Measurements from ENCODE around the gene RPS6KA4.

Gene RPS6KA4

GRCh38 chr11:64369440-64370421 lies 10.8 kb downstream of the RPS6KA4 start:
- DNase-seq = no peak

DNA sequence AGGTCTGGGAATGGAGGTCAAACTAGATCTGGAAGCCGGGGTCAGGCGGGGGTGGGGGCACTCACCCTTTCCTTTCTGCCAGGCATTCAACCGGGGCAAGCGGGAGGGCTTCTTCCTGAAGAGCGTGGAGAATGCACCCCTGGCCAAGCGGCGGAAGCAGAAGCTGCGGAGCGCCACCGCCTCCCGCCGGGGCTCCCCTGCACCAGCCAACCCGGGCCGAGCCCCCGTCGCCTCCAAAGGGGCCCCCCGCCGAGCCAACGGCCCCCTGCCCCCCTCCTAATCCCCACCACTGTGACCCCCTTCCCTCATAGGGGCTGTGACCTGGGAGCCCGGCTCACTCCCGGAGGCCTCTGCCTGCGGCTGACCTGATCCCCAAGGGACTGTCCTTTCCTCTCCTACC lies 12.2 kb downstream of the RPS6KA4 start:
- no peak for DNase-seq

- DNase-seq = no peak
Measured at GRCh38 chr11:64372021-64372420, 13.1 kb downstream of the RPS6KA4 start.

- DNase-seq = no peak
Measured at GRCh38 chr11:64372802-64373597, 14.0 kb downstream of the RPS6KA4 start.

DNA sequence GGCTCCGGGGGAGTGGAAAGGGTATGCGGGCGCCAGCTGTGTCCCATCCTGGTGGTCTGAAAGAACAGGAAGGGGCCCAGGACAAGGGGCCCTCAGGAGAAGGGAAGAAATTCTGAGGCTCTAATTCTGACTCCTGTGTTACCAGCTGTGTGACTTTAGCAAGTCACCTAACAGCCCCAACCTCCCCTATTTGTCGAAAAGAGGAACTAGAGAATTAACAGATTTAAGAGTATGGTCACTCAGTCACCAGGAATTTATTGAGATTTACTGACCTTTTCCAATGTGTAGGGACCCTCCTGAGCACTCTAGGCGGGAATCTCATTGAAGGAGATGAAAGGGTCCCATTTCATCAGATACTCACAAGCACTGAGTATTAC lies 14.6 kb downstream of the RPS6KA4 start:
- DNase-seq = no peak

DNA sequence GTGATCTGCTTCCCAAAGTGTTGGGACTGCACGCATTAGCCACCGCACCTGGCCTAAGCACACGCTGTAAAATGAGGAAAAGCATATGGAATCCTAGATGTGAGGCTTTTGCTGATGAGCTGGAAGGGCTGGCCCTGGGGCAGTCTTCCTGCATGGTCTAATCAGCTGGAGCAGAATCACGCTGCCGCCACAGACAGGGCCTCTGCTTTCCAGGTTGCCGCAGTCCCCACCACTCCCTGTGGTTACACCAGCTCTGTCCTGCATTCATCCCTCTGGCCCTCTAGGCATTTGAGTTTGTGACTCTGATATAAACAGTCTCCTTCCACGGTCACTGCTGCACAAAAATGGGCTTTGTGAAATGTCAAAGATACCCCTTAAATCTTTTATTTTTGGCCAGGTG lies 17.1 kb downstream of the RPS6KA4 start:
- DNase-seq = no peak

DNA sequence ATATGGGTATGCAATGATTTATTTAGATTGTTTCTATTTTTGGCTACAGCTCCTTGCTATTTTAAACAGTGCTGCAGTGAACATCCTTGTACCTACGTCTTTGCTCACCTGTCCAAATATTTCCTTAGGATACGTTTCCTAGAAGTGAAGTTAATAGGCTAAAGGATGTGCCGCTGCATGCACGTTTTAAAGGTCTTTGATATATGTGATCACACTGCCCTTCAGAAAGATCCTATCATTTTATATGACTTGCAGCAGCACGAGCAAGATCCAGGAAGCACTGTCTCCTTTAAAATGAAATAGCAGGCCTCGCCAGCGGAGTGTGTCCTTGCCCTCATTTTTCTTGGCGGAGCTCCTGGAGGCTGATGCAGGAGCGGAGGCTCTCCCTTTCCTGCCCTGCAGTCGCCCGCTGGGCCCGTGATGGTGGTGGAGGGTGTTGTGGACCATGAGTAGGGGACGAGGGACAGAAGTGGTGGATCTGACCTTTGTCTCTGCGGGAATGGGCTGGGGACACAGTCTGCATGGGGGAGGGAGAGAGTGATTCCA lies 19.4 kb downstream of the RPS6KA4 start:
- DNase-seq = no peak

DNA sequence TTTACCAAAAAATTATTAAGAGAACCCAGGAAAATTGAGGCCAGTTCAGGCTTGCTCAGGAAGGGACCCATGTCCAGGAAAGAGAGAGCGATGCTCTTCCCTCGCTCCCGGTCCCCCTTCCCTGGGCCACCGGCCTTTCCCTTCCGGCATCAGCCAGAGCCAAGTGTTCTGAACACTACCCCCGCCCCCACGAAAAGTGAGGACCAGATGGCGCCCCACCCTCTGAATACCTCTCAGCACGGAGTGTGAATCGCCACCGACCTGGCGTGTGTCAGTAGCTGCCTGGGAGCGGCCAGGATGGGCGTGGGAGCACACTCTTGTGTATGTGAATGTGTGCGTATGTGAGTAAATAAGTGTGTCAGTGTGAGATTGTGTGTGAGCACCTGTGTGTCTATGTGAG lies 20.2 kb downstream of the RPS6KA4 start:
- no peak for DNase-seq

- no peak for DNase-seq
Measured at GRCh38 chr11:64379817-64380709, 21.1 kb downstream of the RPS6KA4 start.

GRCh38 chr11:64381350-64381749 lies 22.4 kb downstream of the RPS6KA4 start:
- DNase-seq = no peak

DNA sequence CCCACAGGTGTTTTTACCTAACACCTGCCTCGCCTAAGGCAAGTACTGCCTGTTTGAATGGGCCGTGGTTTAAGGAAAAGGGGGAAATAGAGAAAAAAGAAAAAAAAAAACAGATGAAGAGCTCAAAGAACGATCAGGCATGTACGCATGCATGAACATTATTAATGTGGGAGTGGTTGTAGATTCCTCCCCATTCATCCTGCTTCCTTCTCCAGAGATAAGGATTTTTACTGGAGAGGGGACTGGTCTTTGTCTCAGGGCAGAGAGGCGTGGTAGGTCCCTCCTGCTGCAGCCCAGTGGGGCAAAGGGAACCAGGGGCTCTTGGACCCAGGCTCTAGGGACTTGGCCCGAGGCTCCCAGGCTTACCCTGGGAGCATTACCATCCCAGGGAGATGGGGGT lies 23.1 kb downstream of the RPS6KA4 start:
- no peak for DNase-seq

- no peak for DNase-seq
Measured at GRCh38 chr11:64382586-64382985, 23.6 kb downstream of the RPS6KA4 start.

GRCh38 chr11:64383580-64383979 lies 24.6 kb downstream of the RPS6KA4 start:
- no peak for DNase-seq

- no peak for DNase-seq
Measured at GRCh38 chr11:64384028-64384737, 25.2 kb downstream of the RPS6KA4 start.

GRCh38 chr11:64384981-64385944 lies 26.3 kb downstream of the RPS6KA4 start:
- peak; percentile 64 for DNase-seq

DNA sequence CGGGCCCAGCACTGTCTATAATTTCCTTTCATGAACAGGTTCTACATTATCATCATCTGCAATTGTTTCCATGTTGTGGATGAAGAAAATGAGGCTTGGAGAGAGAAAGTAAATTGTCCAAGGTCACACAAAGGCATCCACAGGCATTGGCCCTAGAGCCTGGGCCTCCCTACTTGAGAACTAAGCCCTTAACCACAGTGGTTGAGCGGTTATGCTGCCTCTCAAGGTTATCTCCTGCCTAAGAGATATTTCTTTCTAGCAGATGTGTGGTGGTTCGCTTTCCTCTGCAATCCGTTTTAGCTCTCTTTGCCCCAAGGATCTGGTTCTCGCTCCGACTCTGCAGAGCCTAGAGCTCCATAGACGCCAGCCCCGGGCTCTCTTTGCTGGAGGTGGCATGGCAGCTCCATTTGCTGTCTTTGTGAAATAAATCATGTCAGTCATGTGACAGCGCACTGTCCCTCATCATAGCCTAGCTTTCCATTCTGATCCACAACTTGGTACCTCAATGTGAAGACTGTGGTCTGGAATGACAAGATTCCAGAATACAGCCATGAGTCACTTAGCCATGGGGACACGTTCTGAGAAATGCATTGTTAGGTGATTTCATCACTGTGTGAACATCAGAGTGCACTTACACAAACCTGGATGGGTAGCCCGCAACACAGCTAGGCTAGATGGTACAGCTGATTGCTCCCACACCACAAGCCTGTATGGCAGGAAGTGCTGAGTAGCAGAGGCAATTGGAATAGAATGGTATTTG lies 27.2 kb downstream of the RPS6KA4 start:
- no peak for DNase-seq

GRCh38 chr11:64387916-64388315 lies 29.0 kb downstream of the RPS6KA4 start:
- DNase-seq = no peak

DNA sequence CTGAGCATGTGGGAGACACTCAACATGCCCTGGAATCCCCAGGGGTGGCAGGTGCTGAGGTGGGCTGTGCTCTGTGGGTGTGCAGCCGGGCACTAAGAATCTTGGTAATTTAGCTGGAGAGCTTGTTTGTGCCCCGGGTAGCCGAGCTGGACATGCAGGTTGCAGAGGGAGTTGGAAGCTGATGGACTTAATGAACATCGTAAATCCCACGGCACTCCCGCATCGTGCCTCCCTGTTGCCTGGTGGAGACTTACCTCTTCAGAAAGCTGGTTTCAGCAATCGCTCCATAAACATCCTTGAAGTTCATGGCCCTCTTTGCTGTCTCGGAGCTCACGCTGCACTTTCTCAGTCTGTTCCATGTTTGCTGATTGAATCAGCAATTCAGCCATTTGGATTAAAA lies 29.9 kb downstream of the RPS6KA4 start:
- DNase-seq = no peak

DNA sequence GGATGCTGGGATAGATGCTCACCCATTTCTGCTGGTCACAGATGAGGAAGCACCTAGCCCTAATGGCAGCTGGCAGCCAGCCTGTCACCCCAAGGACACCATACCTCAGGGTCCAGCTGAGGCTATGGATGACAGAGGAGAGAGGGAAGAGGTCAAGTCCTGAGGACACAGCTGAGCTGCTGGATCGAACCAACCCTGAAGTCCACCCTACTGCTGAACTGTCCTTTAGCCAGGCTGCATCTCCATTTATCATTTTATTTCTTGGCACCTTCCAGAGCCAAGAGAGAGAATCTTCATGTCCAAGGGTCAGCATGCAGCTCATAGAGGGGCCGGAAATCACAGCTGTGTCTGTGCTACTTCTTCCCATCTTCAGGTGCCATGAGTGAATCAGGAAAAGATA lies 30.9 kb downstream of the RPS6KA4 start:
- DNase-seq = no peak

DNA sequence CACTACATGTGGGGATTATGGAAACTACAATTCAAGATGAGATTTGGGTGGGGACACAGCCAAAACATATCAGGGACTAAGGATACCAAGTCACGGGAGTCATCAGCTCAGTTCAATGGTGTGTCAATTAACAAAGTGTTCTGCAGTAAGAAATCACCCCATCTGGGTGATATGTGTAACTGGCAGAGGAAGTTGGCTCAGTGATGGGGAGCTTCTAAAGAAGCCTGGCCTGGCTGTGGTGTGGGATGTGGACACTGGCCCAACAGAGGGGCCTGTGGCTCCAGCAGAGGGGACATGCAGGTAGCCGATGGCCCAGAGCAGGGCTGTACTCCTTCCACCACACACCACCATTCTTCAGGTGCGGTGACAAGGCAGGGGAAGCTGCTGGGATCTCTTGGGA lies 31.6 kb downstream of the RPS6KA4 start:
- no peak for DNase-seq

Data from inflammatory macrophage treated with lipopolysaccharide for 1 hour (primary cell).